Measurements from ENCODE around the gene BRPF3.

DNA sequence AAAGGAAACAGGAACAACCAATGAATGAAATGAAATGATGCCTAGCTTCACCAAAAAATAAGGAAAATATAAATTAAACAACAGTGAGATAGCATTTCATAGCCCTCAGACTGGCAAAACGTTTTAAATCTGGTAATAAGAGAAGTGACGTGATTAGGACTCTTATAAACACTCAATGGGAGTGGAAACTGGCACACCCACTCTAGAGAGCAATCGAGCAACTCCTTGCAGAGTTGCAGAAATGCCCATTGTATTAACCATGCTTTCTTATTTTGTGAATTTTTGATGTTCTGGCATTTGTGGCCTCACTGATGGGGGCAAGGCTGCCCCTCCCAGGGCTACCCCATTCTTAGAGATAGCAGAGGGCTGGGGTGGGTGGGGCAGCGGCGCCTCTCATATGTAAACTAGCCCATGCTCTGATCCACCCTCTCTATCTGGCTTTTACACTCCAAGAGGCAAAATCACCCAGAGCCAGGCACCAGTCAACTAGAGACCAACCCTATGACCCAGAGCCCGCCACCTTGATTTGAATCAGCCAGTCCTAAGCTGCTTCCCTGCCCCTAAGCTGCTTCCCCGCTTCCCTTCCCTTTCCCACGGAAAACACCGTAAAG lies 67.0 kb downstream of the BRPF3 start:
- TF ChIP-seq CTCF (IDR thresholded peaks at IDR 0.05 in 8 of 11, conservative IDR thresholded peaks at IDR 0.05 in 3 of 11) (no peak), POLR2A (IDR thresholded peaks at IDR 0.05) (no peak)
